ENCODE measurements around the gene DSN1. TPM values are rescaled to one million over a fixed set of nuclear protein-coding genes. Genes with fewer than 3 reads are reported as not detected.

The DSN1 gene
- total and polyA plus RNA-seq, 2 of the 8 experiments (the other 6 are each of a cell fraction or from before 2014, with no cell fraction given), result 12.0 to 26.2 TPM

GRCh38 chr20:36793294-36794115 lies 19.9 kb upstream of the DSN1 start:
- Histone ChIP-seq H3K4me1 (replicated peaks in 1 of 4; ENCODE audit: control insufficient read depth in 3 of 4, insufficient read depth in 4 of 4, low read length in 3 of 4) (no peaks in the 10 kb centered on the region), H3K4ac (replicated peaks; ENCODE audit: insufficient read length, low read depth, low read length) (no peak overlapping the region), H4K5ac (ENCODE audit: insufficient read length, low read depth, low read length) (no peak overlapping the region), H3K9me3 (ENCODE audit: insufficient read depth in 2 of 2, low read depth in 1 of 2, low read length in 1 of 2) (no peaks in the 10 kb centered on the region), H3K23me2 (ENCODE audit: low read depth, low read length) (no peaks in the 10 kb centered on the region), H4K91ac (replicated peaks; ENCODE audit: insufficient read length, low read length) (no peak overlapping the region), H3K4me2 (ENCODE audit: insufficient read depth in 1 of 2, low read depth in 2 of 2, low read length in 2 of 2) (no peak overlapping the region), H3K18ac (ENCODE audit: extremely low read depth, low read length) (no peak overlapping the region), H4K8ac (ENCODE audit: extremely low read depth, insufficient read depth, low read length) (no peak overlapping the region), H2BK120ac (replicated peaks; ENCODE audit: low read depth, low read length) (no peak overlapping the region), H3K4me3 (ENCODE audit: extremely low read depth in 1 of 4, insufficient read depth in 2 of 4, low read depth in 3 of 4, low read length in 4 of 4) (no peak overlapping the region), H2BK5ac (ENCODE audit: low read depth, low read length) (no peak overlapping the region), H3K56ac (replicated peaks; ENCODE audit: insufficient read length, low read depth, low read length) (no peak overlapping the region), H2BK15ac (ENCODE audit: low read length) (no peak overlapping the region), H3K9ac (replicated peaks in 1 of 4; ENCODE audit: extremely low read depth in 1 of 4, low read depth in 3 of 4, low read length in 3 of 4) (no peak overlapping the region), H2AFZ (ENCODE audit: low read length) (no peak overlapping the region), H2BK12ac (ENCODE audit: low read depth, low read length) (no peak overlapping the region), H4K20me1 (replicated peaks in 1 of 2; ENCODE audit: control insufficient read depth in 1 of 2, insufficient read depth in 2 of 2, low read length in 2 of 2) (peaks cover 0 to 1% of the 10 kb centered on the region in 2 experiments), H3K27me3 (replicated peaks in 1 of 4; ENCODE audit: control insufficient read depth in 3 of 4, extremely low read depth in 1 of 4, insufficient read depth in 3 of 4, low read length in 3 of 4) (no peaks in the 10 kb centered on the region), H2BK20ac (ENCODE audit: low read length) (no peak overlapping the region), H3K79me1 (ENCODE audit: low read depth, low read length) (no peaks in the 10 kb centered on the region), H2AK5ac (ENCODE audit: low read depth, low read length) (no peak overlapping the region), H3K79me2 (ENCODE audit: control insufficient read depth in 1 of 2, insufficient read depth in 2 of 2, low read length in 2 of 2) (no peaks in the 10 kb centered on the region), H3K27ac (ENCODE audit: low read depth, low read length) (no peak overlapping the region), H3K23ac (ENCODE audit: insufficient read length) (no peak overlapping the region), H3K36me3 (ENCODE audit: control insufficient read depth in 2 of 4, insufficient read depth in 4 of 4, low read length in 3 of 4) (peaks cover 5 to 45% (median 30%) of the 10 kb centered on the region in 4 experiments; a peak in 7 of 8 replicates), H3K14ac (ENCODE audit: insufficient read length) (no peak overlapping the region)
- POLR2A ChIA-PET (ENCODE audit: partially characterized antibody), result interaction anchor here (0.6 kb wide), 2 partner anchors 19 to 1756 kb away, joined by 3 to 4 read pairs; partner anchors contain the start of gene DSN1
- FAIRE-seq (no peak), DNase-seq (ENCODE audit: low read depth in 1 of 2, low spot score in 2 of 2) (no peak)
- no peak for TF ChIP-seq RBBP5 (IDR thresholded peaks at IDR 0.05; ENCODE audit: borderline replicate concordance, low read depth, low read length)
- CTCF ChIA-PET (ENCODE audit: partially characterized antibody), result interaction anchor here (1.0 to 6.5 kb wide), 10 partner anchors 15 to 135 kb away, joined by 3 to 44 read pairs (median 4); no protein-coding TSS in a partner anchor
- 97% methylated on average over 34 of the region's 36 CpGs; no CpG with 5 or more reads in 1 of the 2 experiments for WGBS, 2 experiments (ENCODE audit: extremely low coverage in 1 of 2, insufficient coverage in 1 of 2, insufficient read length in 1 of 2, insufficient replicate concordance in 2 of 2, low coverage in 1 of 2, low lambda C conversion rate in 2 of 2, missing lambda C conversion rate in 1 of 2)

Measured in H1 (cell line).